Measurements from ENCODE around the gene SUGP2. TPM values are rescaled to one million over a fixed set of nuclear protein-coding genes. Genes with fewer than 3 reads are reported as not detected.

SUGP2 gene
- total RNA-seq, 2 donors from 2014 or later: 109 to 127 TPM

DNA sequence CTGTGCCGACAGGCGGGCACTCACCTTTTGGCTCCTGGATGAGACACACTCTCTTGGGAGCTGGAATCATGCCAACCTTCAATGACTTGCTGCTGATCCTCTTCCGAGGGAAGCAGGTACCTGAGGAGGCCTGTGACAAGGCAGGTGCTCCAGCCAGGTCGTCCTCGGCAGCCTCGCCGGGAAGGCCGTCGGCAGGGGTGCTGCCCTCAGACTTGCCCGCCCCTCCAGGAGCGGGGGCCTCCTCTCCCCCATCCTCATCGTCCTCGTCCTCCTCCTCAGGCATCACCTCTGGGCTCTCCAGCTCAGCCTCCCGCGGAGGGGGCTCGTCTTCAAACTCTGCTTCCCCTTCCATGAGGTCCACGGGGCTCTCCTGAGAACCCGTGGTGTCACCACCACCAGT lies 29.2 kb downstream of the SUGP2 start:
- DNase-seq (no peak), ATAC-seq (no peak)
- H3K36me3 Mint-ChIP-seq (ENCODE audit: low read depth): peaks cover 6% of the 10 kb centered on the region
- H3K9me3 ChIP-seq (ENCODE audit: control insufficient read depth, low read length, poor library complexity, severe bottlenecking): no peaks in the 10 kb centered on the region
- peaks cover 18% of the 10 kb centered on the region for H3K4me1 Mint-ChIP-seq
- no peak overlapping the region for H3K4me3 Mint-ChIP-seq
- H3K27me3 Mint-ChIP-seq: no peaks in the 10 kb centered on the region
- H3K27ac Mint-ChIP-seq: no peak overlapping the region

DNA sequence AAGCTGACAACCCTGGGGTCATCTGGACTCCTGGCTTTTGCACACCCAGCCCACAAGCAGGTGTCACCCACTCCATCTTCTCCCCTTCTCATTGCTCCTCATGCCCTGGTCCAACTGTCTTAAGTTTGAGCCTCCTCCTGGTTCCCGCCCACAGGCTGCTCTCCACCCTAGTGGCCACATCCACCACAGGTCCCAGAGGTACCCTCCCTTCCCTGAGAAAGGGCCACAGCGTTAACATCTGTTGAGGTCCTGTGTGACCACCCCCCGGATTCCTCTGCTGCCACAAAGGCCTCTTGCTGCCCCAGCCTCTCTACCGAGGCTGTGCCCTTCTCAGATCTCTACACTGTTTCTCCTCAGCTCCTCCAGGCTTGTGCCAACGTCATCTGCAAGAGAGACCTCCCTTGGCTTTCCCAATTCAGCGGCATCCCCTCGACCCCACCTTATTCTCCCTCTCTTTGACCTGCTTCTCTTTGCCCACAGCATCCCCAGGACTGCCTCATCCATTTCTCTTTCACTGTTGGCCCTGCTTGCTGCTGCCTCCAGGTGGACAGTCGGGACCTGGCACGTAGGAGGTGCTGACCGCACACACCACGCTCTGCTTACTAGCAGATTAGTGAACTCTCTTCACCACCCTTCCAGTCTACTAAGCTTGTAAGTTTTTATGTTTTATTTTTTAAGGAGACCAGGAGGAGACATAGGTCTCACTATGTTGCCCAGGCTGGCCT lies 33.3 kb downstream of the SUGP2 start:
- H3K9me3 ChIP-seq (ENCODE audit: control insufficient read depth, low read length, poor library complexity, severe bottlenecking): no peaks in the 10 kb centered on the region
- no peak for DNase-seq
- Mint-ChIP-seq H3K36me3 (ENCODE audit: low read depth) (peaks cover 13% of the 10 kb centered on the region), H3K27me3 (no peaks in the 10 kb centered on the region), H3K4me1 (peaks cover 23% of the 10 kb centered on the region), H3K27ac (peak overlapping the region; percentile 88), H3K4me3 (peak overlapping the region; percentile 49)
- ATAC-seq: no peak

DNA sequence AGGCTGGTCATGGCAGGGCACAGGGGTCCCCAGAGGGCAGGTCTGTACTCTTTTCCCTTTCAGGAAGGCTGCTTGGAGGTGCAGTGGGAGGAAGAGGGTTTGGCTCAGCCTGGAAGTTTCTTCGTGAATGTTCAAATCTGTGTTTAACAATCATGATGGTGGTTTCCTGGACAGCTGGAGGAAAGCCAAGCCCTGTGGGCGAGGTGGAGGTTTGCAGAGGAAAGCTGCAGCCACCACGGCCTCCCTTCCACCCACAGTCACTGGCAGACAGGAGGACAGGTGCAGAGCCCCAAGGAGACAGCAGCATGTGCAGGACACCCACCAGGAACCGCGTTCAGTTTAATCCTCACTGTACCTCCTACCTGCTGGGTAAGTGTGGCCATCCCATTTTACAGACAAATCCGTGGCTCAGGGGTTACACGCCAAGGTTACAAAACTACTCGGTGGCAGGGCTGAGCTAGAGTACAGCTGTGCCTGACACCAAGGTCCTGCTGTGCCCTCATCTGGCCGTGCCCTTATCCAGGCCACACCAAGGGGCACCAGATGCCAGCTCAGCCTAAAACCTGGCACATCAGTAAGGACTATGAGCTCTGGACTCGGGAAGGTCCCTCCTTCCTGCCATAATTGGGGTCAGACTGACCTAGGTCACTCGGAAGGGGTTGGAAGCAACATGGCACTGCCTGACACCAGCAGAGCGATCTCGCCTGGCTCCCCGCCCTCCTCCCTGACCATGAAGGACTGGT lies 34.1 kb downstream of the SUGP2 start:
- ATAC-seq (peak; percentile 27), DNase-seq (no peak)
- no peaks in the 10 kb centered on the region for H3K9me3 ChIP-seq (ENCODE audit: control insufficient read depth, low read length, poor library complexity, severe bottlenecking)
- Mint-ChIP-seq H3K4me1 (peaks cover 22% of the 10 kb centered on the region), H3K27ac (peak overlapping the region; percentile 41), H3K27me3 (no peaks in the 10 kb centered on the region), H3K36me3 (ENCODE audit: low read depth) (peaks cover 12% of the 10 kb centered on the region), H3K4me3 (peak overlapping the region; percentile 25)

DNA sequence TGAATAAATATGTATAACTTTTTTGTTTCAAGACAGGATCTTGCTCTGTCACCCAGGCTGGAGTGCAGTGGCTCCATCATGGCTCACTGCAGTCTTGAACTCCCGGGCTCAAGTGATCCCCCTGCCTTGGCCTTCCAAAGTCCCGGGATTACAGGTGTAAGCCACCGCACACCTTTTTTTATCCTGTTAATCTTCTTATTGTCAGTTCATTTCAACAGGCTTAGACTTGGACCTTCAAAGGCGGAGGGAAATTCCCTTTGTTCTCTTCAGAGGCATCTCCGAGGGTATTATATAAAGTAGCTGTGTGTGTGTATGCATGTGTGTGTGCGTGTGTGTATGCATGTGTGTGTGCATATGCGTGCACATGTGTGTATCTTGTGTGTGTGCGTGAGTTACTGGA lies 35.0 kb downstream of the SUGP2 start:
- no peaks in the 10 kb centered on the region for H3K9me3 ChIP-seq (ENCODE audit: control insufficient read depth, low read length, poor library complexity, severe bottlenecking)
- peaks cover 13% of the 10 kb centered on the region for H3K36me3 Mint-ChIP-seq (ENCODE audit: low read depth)
- peak overlapping the region; percentile 41 for H3K27ac Mint-ChIP-seq
- DNase-seq: no peak
- no peak for ATAC-seq
- peaks cover 24% of the 10 kb centered on the region for H3K4me1 Mint-ChIP-seq
- no peak overlapping the region for H3K4me3 Mint-ChIP-seq
- H3K27me3 Mint-ChIP-seq: no peaks in the 10 kb centered on the region

DNA sequence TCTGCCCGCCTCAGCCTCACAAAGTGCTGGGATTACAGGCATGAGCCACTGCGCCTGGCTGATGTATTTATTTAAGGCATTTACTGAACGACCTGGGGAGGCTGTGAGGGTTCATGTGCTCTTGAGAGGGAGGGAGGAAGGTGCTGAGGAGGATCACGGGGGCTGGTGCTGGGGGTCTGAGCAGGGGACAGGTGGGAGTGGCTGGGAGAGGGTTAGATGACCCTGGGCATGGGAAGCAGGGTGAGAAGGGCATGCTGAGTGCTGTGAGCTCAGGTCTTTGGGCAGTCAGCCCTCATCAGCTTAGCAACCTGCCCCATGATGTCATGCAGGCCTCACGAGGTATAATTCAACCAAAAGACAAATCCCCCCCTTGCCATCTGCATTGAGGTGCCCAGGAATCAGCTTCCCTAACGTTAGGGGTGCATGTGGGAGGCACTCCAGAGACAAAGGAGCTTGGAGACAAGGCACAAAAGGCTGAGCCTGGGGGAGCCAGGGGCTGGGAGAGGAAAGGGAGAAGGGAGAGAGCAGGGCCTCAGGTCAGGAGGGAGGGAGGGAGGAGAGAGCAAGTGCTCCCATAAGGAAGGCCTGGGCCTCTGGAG lies 36.4 kb downstream of the SUGP2 start:
- Mint-ChIP-seq H3K4me3 (no peak overlapping the region), H3K36me3 (ENCODE audit: low read depth) (peaks cover 14% of the 10 kb centered on the region), H3K27ac (no peak overlapping the region), H3K4me1 (peaks cover 24% of the 10 kb centered on the region), H3K27me3 (no peaks in the 10 kb centered on the region)
- ATAC-seq: no peak
- no peak for DNase-seq
- no peaks in the 10 kb centered on the region for H3K9me3 ChIP-seq (ENCODE audit: control insufficient read depth, low read length, poor library complexity, severe bottlenecking)

DNA sequence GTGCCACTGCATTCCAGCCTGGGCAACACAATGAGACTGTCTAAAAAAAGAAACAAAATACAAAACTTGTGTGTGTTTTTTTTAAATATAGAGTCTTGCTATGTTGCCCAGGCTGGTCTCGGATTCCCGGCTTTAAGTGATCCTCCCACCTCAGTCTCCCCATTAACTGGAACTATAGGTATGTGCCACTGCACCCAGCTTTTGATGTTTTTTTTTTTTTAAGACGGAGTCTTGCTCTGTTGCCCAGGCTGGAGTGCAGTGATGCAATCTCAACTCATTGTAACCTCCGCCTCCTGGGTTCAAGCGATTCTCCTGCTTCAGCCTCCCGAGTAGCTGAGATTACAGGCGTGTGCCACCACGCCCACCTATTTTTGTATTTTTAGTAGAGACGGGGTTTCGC lies 37.0 kb downstream of the SUGP2 start:
- ATAC-seq (no peak), DNase-seq (no peak)
- Mint-ChIP-seq H3K27ac (no peak overlapping the region), H3K27me3 (no peaks in the 10 kb centered on the region), H3K36me3 (ENCODE audit: low read depth) (peaks cover 14% of the 10 kb centered on the region), H3K4me1 (peaks cover 20% of the 10 kb centered on the region), H3K4me3 (no peak overlapping the region)
- no peaks in the 10 kb centered on the region for H3K9me3 ChIP-seq (ENCODE audit: control insufficient read depth, low read length, poor library complexity, severe bottlenecking)

DNA sequence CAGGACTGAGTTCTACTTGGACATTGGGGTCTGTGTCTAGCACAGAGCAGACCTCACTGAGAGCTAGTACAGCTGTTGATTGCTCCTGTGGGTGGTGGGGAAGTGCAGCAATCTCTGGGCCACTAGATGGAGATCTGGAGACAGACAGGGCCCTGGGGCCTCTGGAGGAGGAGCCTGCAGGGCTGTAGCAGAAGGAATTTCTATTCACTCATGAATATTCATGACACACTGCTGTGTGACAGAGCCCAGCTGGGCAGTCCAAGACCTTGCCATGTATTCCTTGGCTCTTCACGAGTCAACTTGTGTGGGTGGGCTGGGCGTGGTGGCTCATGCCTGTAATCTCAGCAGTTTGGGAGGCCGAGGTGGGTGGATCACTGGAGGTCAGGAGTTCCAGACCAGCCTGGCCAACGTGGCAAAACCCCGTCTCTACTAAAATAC lies 37.5 kb downstream of the SUGP2 start:
- H3K4me1 Mint-ChIP-seq: peaks cover 20% of the 10 kb centered on the region
- H3K4me3 Mint-ChIP-seq: no peak overlapping the region
- ATAC-seq (peak; percentile 46), DNase-seq (no peak)
- H3K9me3 ChIP-seq (ENCODE audit: control insufficient read depth, low read length, poor library complexity, severe bottlenecking): no peaks in the 10 kb centered on the region
- H3K27ac Mint-ChIP-seq: no peak overlapping the region
- peaks cover 14% of the 10 kb centered on the region for H3K36me3 Mint-ChIP-seq (ENCODE audit: low read depth)
- no peaks in the 10 kb centered on the region for H3K27me3 Mint-ChIP-seq

DNA sequence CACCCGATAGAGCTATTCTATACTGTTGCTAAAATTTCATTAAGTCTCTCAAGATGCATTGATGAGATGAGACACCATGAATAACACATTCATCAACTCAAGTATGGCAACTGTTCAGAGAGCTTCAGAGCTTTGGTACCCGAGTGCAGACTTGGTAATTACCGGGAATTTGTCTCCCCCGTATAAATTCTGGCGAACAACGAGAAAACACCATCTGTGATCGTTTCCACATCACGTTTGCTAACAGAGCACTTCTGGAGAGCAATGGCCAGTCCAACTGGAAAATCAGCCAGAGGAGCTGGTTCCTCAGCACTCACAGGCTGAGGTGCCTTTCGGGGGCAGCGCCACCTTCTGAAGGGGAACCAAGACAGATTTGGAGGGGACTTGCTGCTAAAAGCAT lies 40.2 kb downstream of the SUGP2 start:
- Mint-ChIP-seq H3K27ac (no peak overlapping the region), H3K27me3 (no peaks in the 10 kb centered on the region), H3K4me3 (no peak overlapping the region), H3K4me1 (peaks cover 2% of the 10 kb centered on the region), H3K36me3 (ENCODE audit: low read depth) (peaks cover 6% of the 10 kb centered on the region)
- DNase-seq (no peak), ATAC-seq (no peak)
- no peaks in the 10 kb centered on the region for H3K9me3 ChIP-seq (ENCODE audit: control insufficient read depth, low read length, poor library complexity, severe bottlenecking)

DNA sequence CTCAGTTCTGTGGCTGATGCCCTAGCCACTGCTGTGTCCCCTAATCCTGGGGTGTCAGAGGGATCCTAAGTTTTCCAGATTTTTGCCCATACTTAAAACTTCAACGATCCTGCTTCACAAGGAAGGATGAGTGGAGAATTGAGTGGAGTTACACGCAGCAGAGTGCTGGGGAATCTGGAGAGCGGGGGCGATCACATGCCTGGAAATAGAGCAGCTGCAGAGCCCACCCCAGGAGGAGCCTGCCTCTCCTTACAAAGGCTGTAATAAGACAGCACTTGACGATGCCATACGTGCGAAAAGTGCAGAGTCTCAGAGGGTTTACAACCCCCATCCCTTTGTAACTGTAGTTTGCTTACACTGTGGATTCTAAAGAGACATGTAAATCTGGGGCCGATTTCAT lies 40.6 kb downstream of the SUGP2 start:
- ATAC-seq (no peak), DNase-seq (no peak)
- no peak overlapping the region for H3K4me3 Mint-ChIP-seq
- no peak overlapping the region for H3K27ac Mint-ChIP-seq
- peaks cover 2% of the 10 kb centered on the region for H3K4me1 Mint-ChIP-seq
- no peaks in the 10 kb centered on the region for H3K27me3 Mint-ChIP-seq
- H3K9me3 ChIP-seq (ENCODE audit: control insufficient read depth, low read length, poor library complexity, severe bottlenecking): no peaks in the 10 kb centered on the region
- peaks cover 4% of the 10 kb centered on the region for H3K36me3 Mint-ChIP-seq (ENCODE audit: low read depth)

DNA sequence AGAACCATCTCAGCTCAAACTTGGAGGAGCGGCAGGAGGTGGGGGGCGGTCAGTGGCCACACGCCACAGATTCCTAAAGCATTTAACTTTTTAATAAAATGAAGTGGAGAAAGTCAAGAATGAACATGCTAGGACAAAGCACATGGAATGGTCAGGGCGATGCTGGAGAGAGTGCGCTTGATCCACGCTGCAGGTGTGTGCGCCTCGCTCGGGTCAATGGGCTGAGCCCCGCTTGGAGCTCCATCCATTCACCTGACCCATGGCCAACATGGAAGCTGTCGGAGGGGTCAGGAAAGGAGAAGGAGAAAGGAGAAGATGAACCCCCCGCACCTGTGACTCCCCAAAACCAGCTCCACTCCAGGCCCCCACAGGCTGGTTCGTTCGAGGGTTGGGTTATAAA lies 41.8 kb downstream of the SUGP2 start:
- H3K27ac Mint-ChIP-seq: no peak overlapping the region
- no peaks in the 10 kb centered on the region for H3K9me3 ChIP-seq (ENCODE audit: control insufficient read depth, low read length, poor library complexity, severe bottlenecking)
- no peak overlapping the region for H3K4me3 Mint-ChIP-seq
- ATAC-seq: no peak
- H3K27me3 Mint-ChIP-seq: no peaks in the 10 kb centered on the region
- H3K4me1 Mint-ChIP-seq: peaks cover 2% of the 10 kb centered on the region
- H3K36me3 Mint-ChIP-seq (ENCODE audit: low read depth): peaks cover 4% of the 10 kb centered on the region
- DNase-seq: no peak

DNA sequence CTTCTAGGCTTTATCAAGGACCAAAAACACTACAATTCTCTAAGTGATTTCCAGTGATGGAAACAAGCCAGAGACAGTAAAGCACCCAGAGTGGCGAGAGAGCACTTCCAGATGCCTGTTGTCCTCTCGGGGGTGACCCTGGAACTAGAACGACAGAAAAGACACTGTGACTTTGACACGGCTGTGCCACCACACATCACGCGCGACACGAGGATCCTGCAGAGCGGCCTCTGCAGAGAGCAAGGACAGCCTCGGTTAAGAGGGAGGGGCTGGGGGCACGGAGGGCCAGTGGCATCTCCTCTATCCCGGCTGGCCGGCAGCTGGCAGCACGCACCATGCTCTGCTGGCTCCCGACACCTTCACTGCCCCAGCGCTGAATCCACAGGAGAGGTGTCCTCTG lies 42.3 kb downstream of the SUGP2 start:
- Mint-ChIP-seq H3K27me3 (no peaks in the 10 kb centered on the region), H3K4me1 (peaks cover 2% of the 10 kb centered on the region), H3K4me3 (no peak overlapping the region), H3K27ac (no peak overlapping the region), H3K36me3 (ENCODE audit: low read depth) (peaks cover 4% of the 10 kb centered on the region)
- H3K9me3 ChIP-seq (ENCODE audit: control insufficient read depth, low read length, poor library complexity, severe bottlenecking): no peaks in the 10 kb centered on the region
- ATAC-seq (no peak), DNase-seq (no peak)

DNA sequence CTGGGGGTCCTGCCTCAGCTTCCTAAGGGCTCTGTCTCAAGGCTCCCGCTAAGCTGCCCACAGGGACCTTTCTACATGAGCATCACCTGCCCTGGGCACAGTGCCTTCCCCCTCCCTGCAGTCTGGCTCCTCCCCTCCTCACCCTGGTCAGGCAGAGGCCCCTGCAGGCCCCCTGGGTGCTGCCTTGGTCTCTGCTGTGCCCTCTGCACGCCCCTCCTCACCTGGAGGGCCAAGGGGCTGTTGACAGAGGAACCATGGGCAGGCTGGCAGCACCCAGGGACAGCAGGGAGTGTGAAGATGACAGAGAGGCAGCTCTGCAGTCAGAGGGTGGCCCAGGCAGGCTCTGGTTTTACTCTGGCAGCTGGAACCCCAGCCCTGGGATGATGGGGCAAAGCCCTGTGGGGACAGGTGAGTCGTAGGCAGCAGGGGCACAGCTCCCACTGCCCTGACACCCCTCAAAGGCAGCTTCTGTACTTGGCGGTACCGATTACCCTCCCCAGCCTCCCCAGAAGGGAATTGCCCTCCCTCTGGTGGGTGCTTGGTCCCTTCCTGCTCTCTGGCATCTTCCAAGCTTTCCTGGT lies 43.1 kb downstream of the SUGP2 start:
- Mint-ChIP-seq H3K36me3 (ENCODE audit: low read depth) (peaks cover 4% of the 10 kb centered on the region), H3K4me3 (no peak overlapping the region), H3K4me1 (peaks cover 2% of the 10 kb centered on the region), H3K27ac (no peak overlapping the region), H3K27me3 (no peaks in the 10 kb centered on the region)
- H3K9me3 ChIP-seq (ENCODE audit: control insufficient read depth, low read length, poor library complexity, severe bottlenecking): no peaks in the 10 kb centered on the region
- ATAC-seq (no peak), DNase-seq (no peak)

DNA sequence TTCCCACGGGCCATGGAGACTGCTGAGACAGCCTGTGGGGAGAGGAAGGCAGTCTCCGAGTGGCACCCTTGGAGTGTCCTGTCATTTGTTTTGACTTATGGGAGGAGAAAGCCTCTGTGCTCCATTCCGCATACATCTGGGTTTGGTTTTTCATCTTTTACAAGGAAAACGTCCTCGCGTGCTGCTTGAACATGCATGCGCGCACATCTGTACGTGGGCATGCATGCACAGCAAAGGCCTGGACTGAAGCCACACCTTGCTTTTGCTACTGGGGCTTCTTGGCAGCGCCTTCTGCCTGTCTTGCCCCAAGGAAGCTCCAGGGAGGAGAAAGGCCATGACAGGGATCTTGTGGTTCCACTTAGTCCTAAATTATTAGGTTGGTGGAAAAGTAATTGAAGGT lies 44.0 kb downstream of the SUGP2 start:
- Mint-ChIP-seq H3K4me1 (peaks cover 2% of the 10 kb centered on the region), H3K36me3 (ENCODE audit: low read depth) (peaks cover 2% of the 10 kb centered on the region)
- ATAC-seq: no peak

More for the DNA sequence above, 44.0 kb downstream of the SUGP2 start:
- Mint-ChIP-seq H3K27ac (no peak overlapping the region), H3K4me3 (no peak overlapping the region), H3K27me3 (no peaks in the 10 kb centered on the region)
- no peak for DNase-seq
- H3K9me3 ChIP-seq (ENCODE audit: control insufficient read depth, low read length, poor library complexity, severe bottlenecking): no peaks in the 10 kb centered on the region

Data from T-helper 17 cell (primary cell).